ENCODE data around the gene PGRMC2.

The PGRMC2 gene, protein sequence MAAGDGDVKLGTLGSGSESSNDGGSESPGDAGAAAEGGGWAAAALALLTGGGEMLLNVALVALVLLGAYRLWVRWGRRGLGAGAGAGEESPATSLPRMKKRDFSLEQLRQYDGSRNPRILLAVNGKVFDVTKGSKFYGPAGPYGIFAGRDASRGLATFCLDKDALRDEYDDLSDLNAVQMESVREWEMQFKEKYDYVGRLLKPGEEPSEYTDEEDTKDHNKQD

DNA sequence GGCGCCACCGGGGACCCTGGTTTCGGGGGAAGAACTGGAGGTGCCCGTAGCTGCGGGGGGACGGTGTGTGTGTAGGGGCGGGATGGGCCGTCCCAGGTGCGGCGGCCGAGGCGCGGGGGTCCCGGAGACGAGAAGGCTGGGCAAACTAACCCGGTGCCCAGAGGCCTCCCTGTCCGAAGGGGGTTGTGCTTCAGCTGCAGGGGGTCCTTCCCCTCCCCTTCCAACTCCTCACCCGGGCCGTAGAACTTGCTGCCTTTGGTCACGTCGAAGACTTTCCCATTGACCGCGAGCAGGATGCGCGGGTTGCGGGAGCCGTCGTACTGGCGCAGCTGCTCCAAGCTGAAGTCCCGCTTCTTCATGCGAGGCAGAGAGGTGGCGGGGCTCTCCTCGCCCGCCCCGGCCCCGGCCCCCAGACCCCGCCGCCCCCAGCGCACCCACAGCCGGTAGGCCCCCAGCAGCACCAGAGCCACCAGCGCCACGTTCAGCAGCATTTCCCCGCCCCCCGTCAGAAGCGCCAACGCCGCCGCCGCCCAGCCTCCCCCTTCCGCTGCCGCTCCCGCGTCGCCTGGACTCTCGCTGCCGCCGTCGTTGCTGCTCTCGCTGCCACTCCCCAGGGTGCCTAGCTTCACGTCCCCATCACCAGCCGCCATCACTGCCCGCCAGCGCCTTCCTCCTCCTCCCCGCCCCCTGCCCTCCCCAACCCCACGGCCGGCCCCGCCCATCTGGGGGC, at the start of gene PGRMC2:
Gene PGRMC2, minus strand, starts transcription at position 673 of the 730 bp plus-strand sequence. Its CDS starts 23 bp downstream, at position 650.
- no peak for DNase-seq

DNA sequence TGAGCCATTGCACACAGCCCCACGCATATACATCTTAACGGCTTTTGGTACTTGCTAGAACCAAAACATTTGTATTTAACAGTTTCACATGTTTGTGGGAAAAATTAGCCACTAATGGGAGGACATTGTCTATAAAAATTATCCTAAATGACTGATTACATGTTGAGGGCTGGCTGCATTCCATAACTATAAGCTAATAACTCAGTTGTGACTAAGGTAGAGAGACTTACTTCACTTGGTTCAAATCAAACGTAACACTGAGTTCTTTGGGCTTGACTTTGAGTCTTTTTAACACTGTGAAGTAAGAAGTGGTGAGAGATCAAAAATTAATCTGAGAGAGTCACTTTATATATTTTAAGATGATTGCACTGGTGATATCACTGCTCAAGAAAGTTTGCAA, 47.9 kb upstream of the PGRMC2 start:
- DNase-seq, result no peak

DNA sequence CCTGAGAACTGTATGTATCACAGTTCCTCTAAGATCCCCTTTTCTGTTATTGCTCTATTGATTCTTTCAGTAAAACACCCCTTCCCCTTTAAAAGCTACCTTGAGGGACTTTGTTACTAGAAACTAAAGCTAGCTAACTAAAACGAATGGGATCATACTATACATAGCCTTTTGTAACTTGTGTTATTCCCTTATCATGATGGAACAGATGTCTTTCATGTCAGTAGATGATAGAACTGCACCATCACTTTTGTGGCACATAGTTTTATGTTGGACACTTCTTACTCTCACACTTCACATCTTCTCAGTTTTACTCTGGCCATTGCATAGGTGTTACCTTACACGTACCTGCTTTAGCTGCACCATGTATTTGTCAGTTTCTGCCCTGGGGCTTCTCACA, 46.6 kb upstream of the PGRMC2 start:
- DNase-seq, result no peak

DNA sequence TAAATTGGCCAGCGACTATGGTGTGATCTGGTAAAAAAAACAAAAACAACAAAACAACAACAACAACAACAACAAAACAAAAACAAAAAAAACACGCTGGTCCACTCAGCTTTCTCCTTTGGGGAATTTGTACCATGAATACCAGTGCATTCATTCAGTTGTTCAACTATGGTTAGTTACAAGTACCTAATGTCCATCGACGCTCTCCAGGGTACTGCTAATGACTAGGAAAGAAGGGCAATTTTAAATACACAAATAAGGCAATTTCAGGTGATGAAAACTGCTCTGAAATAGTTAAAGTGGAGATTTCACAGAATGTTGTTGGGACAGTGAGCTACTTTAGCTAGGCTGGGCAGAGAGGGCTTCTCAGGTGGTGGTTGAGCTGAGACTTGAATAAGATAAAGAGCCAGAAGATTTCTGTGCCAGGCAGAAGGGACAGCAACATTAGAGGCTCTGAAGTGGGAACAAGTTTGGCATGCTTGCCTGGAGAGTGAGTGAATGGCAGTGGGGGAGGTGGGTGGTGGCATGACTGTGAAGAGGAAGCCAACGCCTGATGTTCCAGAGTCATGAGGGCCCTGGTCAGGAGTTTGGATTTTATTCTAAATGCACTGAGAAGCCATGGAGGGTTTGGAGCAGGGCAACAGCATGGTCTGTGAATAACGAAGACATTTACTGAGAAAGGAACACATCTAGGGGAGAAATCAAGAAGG, 45.9 kb upstream of the PGRMC2 start:
- DNase-seq, result no peak

DNA sequence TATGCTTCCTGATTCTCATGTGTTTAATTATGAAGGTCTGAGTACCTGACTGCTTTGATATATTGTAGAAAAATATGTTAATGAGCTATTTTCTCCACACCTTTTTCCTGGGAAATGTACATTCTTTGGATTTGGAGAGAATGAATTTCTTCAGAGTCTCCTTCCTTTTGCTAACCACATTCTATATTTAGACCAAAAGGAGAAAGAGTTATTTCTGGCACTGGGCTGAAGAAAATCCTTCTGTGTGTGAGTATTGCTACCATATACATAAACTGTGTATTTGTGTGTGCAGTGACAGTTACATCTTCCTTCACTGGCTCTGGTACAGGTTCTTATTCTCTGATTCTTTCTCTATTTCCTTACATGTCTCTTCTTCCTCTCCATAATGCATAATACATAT, 44.5 kb upstream of the PGRMC2 start:
- DNase-seq, result no peak

DNA sequence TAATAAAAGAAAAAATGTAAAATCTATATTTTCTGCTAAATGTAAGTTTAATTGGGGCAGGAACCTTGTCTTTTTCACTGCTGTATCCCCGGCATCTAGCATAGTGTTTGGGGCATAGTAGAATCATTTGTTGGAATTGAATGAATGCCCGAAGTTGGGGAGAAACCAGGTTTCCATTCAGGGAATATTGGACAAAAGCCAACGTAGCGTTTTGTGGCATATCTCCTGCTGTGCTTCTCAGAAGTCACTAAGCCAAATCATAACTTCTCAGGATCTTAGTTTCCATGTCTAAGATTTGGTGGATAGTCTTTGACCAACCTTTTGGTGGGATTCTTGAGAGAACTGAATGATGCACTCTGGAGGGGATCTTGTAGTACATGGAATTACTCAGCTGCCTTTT, 42.0 kb upstream of the PGRMC2 start:
- DNase-seq, result no peak

DNA sequence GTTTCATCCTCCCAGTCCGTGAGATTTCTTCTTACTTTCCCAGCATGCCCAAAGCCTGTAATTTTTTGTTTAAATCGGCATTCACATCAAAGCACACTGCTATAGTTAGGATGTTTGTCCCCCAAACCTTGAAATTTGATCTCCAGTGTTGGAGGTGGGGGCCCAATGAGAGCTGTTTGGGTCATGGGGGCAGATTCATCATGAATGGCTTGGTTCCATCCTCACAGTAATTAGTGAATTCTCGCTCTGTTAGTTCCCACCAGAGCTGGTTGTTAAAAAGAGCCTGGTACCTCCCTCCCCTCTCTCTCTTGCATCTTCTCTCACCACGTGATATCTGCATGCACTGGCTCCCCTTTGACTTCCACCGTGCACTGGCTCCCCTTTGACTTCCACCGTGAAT, 40.5 kb upstream of the PGRMC2 start:
- no peak for DNase-seq

DNA sequence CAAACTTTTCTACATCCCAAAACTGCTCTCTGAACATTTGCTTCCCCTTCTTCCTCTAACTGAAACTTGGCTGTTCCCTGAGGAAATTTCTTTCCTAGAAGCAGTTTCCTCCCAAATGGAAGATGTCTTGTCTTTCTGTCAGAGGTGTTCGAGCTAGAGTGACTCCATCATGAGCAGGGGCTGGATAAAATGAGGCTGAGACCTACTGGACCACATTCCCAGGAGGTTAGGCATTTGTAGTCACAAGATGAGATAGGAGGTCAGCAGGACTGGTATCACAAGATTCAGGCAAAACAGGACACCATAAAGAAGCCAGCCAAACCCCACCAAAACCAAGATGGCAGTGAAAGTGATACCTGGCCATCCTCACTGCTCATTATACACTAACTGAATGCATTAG, 35.8 kb upstream of the PGRMC2 start:
- DNase-seq, result no peak

DNA sequence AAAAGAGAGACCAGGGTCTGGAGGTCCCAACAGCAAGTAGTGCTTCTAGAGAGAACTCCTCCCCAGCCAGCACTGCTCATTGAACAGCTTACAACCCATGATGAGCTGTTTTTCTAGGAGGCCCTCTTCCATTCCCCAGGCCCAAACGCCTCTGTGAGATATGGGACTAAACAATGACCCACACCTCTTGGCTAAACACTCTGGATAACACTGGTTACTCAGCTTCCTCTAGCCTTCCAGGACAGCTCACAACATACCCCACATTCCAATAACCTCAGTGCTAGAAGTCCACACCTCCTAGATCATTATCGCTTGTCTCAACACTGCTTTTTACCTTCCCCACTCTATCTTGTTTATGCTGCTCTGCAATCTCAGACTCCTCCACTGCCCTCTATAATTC, 35.4 kb upstream of the PGRMC2 start:
- DNase-seq, result no peak

DNA sequence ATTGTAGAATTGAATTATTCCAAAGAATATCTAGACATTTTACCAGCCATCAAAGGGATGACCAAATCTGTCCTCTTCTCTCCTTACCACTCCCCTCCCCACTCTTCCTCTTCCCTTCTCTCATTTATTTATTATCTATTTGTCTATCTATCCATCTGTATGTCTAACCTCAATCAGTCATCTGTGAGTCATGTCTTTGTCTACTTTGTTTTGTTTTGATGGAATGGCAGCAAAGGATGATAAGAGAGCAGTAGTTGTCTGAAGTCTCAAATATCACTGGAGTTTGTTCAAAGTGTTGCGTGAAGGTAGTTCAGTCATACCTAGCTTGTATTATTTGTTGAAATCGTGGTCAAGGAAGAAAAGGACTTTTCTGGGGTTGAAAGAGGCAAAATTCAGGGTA, 34.7 kb upstream of the PGRMC2 start:
- DNase-seq, result no peak

DNA sequence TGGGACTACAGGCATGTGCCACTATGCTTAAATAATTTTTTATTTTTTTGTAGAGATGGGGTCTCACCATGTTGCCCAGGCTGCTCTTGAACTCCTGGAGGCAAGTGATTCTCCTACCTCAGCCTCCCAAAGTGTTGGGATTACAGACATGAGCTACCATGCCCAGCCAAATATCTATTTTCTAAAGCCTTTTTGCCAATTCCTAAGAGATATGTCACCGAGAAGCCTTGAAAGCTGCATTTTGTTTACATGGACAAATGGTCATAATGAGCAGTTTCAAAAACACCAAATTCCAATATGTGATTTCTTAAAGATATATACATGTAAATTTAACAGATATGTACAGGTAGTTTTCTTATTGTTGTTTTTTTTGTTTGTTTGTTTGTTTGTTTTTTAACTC, 33.0 kb upstream of the PGRMC2 start:
- DNase-seq, result no peak

DNA sequence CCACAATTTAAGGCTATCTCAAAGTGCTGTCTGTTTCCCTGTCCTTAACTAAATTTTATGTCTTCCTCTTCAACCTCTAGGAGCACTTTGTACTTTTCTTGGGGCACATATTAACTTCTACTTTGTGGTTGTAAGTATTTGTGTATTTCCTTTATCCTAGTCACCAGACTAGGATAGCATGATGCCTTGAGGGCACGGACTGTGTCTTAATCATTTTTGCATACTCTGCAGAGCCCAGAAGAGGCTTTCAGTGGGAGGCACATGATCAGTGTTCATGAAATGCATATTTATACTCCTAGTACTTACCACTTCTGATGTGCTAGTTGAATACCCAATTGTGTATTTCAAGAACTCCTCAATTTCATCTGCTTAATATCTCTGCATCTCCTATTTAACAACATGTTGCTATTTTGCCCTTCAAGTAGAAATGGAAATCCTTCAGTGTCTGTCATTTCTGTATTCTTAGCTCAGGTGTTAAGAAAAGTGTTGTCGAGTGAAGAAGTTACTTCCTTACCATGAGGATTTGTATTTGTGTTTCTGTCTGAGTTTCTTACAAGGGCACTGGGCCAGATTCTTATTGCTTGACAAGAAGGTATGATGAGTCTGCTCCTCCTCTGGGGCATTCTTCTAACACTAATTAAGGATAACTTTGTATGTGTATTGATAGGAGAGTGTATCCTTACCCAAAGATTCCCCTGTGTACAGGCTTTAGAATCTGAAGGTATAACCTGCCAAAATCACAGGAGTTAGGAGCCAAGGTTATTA, 28.3 kb upstream of the PGRMC2 start:
- DNase-seq, result no peak

DNA sequence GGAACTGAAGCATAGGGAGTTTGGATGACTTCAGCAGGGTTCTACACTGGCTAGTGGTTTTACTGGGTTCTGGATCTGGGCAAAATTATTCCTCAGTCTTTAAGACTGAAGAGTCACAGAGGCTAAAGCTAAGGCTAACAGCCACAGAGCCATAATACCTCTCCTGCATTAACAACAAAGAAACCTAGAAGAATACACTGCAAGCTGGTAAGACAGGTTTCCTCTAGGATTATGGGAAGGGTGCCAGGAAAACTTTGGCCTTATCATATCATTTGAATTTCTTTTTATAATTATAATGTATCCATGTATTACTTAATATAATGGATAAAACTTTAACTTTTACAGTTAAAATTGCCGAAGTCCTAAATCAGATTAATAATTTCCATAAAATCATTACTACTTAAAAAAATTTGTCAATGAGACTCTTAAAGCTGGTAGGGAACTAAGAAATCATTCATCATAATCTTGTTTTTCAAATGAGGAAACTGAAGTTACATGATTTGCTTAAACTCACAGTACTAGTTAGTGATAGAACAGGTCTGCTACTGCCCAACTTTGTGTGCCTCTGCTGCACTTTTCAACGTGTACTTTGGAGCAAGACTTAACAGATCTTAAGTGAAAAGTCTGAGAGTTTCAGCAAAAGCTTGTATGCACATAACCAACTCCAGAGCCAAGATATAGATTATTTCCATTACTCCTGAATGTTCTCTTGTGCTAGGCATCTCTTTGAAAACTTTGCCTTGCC, 24.2 kb upstream of the PGRMC2 start:
- DNase-seq, result no peak

DNA sequence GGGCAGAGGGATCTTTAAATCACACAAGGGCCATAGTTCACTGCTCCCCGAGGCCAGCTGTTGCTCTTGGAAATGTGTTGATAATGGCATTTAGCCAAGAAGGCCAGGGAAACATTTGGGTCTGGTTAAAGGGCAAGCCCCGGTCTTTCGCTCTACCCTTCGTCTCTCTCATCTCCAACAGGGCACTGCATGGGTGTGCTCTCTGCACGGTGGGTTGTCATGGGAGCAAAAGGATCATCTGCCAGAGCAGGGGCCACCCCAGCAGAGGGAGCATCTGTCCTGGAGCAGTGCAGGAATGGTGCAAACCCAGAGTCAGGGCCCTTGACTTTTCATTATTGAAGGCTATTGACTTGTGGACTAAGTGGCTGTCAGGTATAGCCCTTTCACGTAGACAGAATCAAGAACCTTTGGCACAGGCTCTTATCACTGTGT, 22.7 kb upstream of the PGRMC2 start:
- DNase-seq, result no peak

DNA sequence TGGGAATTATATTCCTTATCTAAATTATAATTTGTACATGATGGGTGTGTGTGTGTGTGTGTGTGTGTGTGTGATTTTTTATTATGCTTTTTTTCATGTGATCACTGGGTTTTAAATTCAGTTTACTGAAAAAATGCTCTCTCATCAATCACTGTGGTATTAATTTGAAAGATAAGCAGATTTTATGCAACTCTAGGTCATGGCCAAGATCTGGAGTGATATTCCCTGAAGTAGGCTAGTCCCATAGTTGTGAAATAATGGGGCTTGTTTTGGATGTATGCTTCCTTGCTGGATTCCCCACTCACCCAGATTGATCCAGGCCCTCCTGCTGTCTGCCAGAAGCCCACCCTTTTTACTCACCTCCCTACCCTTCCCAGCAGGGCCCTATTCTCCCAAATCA, 22.0 kb upstream of the PGRMC2 start:
- DNase-seq, result no peak

DNA sequence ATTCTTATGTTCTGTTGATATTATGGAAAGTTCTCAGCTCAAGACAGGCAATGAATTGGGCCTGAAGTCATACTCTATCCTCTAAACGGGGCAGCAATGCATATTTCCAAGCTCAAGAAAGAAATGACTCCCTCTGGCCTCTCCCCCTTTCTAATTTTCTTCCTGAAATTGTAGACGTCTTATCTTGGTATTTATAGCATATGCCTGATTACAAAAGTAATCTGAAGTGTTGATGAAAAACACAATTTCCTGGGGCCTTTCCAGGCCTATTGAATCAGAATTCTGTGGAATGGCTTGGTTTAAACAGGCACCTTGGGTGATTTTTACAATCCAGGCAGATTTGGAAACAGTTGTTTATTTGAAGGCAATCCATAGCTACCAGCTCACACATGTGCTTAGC, 21.4 kb upstream of the PGRMC2 start:
- DNase-seq, result no peak

DNA sequence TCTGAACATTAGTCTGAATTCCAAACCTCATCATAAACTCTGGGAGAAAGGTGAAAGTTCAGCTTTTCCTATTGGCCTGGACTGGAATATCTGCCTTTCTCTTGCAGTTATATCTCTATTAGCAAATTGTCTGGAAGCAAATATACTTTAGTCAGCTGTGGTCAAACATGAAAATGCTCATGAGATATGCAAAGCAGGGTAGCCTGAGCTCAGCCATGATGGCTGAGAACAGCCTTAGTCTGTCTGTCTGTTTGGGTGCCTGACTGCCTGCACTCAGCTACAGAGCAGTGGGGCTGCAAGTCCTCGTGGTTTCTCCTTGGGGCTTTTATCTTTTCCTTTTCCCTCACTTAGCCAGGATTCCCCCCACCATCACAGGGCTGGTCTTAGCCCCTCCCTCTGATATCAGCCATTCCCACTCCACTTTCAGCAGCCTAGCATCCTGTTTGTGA, 19.5 kb upstream of the PGRMC2 start:
- no peak for DNase-seq

DNA sequence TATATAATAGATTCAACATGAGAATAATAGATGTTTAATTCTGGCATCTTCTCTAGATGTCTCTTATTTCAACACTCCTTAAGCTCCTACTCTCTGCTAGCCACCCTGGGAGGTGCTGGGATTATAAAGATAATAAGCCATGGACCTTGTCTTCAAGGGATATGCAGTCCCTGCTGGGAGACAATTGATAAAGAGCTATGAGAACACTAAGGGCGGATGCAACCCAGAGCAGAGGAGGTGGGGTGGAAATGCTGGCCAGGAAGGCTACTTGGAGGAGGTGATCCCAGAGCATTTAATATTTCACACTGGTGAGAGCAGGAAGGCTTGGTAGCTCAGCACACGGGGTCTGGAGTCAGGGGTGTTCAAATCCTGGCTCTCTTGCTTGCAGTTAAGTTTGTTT, 18.3 kb upstream of the PGRMC2 start:
- no peak for DNase-seq

DNA sequence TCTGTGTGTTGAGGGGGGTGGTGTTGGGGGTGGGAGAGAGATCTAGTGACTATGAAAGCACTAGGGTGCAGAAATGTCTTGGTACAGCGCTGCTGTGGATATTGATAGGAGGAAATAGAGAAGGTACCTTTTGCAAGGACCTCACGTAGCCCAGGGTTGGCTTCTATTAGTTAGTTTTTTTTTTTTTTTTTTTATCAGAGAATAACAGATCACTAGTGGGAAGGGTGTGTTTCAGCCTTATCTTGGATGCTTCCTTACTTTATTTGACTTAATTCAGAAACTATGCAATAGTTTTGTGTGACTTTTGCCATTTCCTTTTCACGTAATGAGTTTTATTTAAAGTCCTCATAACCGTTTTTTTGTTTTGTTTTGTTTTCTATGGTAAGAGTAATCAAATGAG, 16.4 kb upstream of the PGRMC2 start:
- no peak for DNase-seq

DNA sequence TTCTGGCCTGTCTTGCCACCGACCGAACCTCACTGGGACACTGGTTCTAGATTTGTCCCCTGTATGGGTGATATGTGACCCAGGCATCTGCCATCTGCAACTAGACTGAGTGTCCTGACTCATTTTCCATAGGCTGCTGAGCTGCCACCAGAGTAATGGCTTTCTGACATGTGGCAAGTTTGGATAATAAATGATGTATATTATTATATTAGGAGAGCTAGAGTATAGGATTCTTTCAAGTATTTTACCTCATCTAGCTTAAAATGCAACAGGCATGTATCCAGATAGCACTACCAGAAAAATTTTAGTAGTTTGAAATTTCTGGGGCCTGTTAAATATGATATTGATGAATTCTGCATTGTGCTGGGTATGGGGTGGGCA, 15.8 kb upstream of the PGRMC2 start:
- DNase-seq, result no peak

DNA sequence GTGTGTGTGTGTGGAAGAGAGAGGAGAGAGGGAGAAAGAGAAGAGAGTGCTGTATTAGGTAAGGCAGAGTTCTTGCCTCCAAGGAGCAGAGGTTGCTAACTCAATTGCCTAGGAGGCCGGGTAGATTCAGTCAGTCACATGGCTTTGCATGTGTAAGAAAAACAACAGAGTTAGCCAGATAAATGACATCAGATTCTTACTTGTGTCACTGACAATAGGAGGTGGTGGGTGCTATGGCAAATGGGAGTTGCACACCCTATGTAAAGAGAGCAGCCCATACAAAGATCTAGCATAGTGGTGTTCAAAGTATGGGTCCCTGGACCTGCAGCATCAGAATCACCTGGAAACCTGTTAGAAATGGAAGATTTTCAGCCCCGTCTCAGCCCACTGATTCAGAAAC, 14.4 kb upstream of the PGRMC2 start:
- DNase-seq, result no peak

DNA sequence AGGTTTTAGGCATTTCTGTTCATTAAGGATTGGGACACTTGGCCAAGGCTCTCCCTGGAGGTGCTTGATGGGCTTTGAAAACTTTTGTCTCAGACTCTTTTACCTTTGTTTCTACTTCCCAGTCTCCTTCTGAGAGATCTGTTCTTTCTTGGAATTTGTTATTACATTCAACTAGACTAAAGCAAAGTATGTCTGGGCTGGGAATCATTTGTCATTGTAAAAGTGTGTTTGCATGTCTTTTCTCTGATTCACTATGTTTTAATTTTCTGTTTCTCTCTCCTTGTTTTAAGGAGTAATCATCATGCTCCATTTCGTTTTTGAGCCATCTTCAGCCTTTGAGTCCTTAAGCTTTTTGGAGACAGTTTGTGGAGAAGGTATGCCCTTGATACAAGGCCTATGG, 12.2 kb upstream of the PGRMC2 start:
- DNase-seq, result no peak

DNA sequence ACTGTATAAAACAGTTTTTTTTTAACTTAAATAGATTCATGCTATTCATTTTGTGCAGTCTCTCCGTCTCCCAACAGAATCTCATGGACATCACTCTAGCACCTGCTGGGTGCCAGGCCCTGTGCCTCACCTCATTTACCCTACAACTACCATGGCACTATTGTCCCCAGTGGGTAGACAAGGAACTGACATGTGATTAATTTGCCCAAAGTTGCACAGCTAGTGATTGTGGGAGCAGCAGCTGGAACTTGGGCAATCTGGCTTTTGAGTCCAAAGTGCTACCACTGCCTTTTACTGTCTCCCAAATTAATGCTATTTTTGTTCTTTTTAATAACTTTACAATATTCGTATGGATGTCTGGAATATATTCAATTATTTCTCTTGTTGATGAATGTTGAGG, 11.2 kb upstream of the PGRMC2 start:
- no peak for DNase-seq
